NCI-H2196 treated with DMSO at 0.1 percent for 48 hours (cell line): ENCODE results near the gene KRT85.
"Not testable (repeated sequence)": the region's sequence is repeated elsewhere in the genome, so short reads cannot be mapped to it uniquely, and the experiment has no call there.

Experiments
- DNase-seq: peaks from one replicate; lab custom pipeline; 2025; ENCODE audit not compliant: unreplicated experiment; lab: John Stamatoyannopoulos, UW

Gene KRT85

GRCh38 chr12:52350786-52351185, 16.5 kb downstream of the KRT85 start:
- no peak for DNase-seq

- DNase-seq: no peak
Observed at GRCh38 chr12:52350021-52350620, 17.2 kb downstream of the KRT85 start.

- no peak for DNase-seq
Observed at GRCh38 chr12:52349196-52349595, 18.1 kb downstream of the KRT85 start.

- DNase-seq: no peak
Observed at GRCh38 chr12:52347551-52348510, 19.4 kb downstream of the KRT85 start.

GRCh38 chr12:52347016-52347415, 20.3 kb downstream of the KRT85 start:
- no peak for DNase-seq

- DNase-seq: no peak
Observed at GRCh38 chr12:52346593-52346992, 20.7 kb downstream of the KRT85 start.

GRCh38 chr12:52345041-52345440, 22.2 kb downstream of the KRT85 start:
- not testable (repeated sequence) for DNase-seq

- no peak for DNase-seq
Observed at GRCh38 chr12:52344111-52344510, 23.2 kb downstream of the KRT85 start.

GRCh38 chr12:52343550-52343949, 23.7 kb downstream of the KRT85 start:
- no peak for DNase-seq

- DNase-seq: no peak
Observed at GRCh38 chr12:52342781-52343490, 24.3 kb downstream of the KRT85 start.

- DNase-seq: no peak
Observed at GRCh38 chr12:52341066-52341580, 26.2 kb downstream of the KRT85 start.

GRCh38 chr12:52338241-52338960, 28.9 kb downstream of the KRT85 start:
- DNase-seq: no peak

GRCh38 chr12:52337054-52337453, 30.2 kb downstream of the KRT85 start:
- DNase-seq: no peak

GRCh38 chr12:52336641-52337040, 30.6 kb downstream of the KRT85 start:
- no peak for DNase-seq

GRCh38 chr12:52335598-52336262, 31.6 kb downstream of the KRT85 start:
- peak; percentile 91 for DNase-seq

GRCh38 chr12:52334185-52334584, 33.1 kb downstream of the KRT85 start:
- no peak for DNase-seq

- no peak for DNase-seq
Observed at GRCh38 chr12:52333321-52333720, 34.0 kb downstream of the KRT85 start.

GRCh38 chr12:52332381-52332780, 34.9 kb downstream of the KRT85 start:
- no peak for DNase-seq

- DNase-seq: no peak
Observed at GRCh38 chr12:52331833-52332232, 35.4 kb downstream of the KRT85 start.

GRCh38 chr12:52331039-52331438, 36.2 kb downstream of the KRT85 start:
- DNase-seq: no peak
